PFSK-1 (cell line): Measurements from ENCODE around the gene AIG1.

Experiments used
- FOXP2 ChIP-seq: optimal IDR thresholded peaks from 2 replicates; pipeline ENCODE3; 2011; ENCODE audit warnings: borderline replicate concordance, control low read depth, inconsistent platforms; ENCODE audit not compliant: insufficient read depth; ENCODE audit errors: extremely low read length, extremely low read depth
- POLR2AphosphoS5 ChIP-seq: IDR thresholded peaks from 2 replicates; pipeline ENCODE4 v1.6.1; 2012; ENCODE audit warnings: low read depth, mild to moderate bottlenecking, control low read depth, low read length, moderate library complexity
- SIN3A ChIP-seq: IDR thresholded peaks from 2 replicates; pipeline ENCODE4 v1.6.1; 2012; ENCODE audit warnings: mild to moderate bottlenecking, low read length, moderate library complexity, borderline replicate concordance; ENCODE audit not compliant: insufficient read depth
- TAF1 ChIP-seq: IDR thresholded peaks from 2 replicates; pipeline ENCODE4 v1.6.1; 2012; ENCODE audit warnings: low read length, control low read depth, borderline replicate concordance; ENCODE audit not compliant: insufficient read depth
- TF ChIP-seq, protein P1 (sequence below), 2 experiments: IDR thresholded peaks; 2 replicates each; pipeline versions ENCODE4 v1.6.1 to v1.8.0; 2011 to 2012; ENCODE audit warnings: low read depth in 2 of 2, low read length in 2 of 2, control low read depth in 1 of 2, inconsistent platforms in 1 of 2, mild to moderate bottlenecking in 1 of 2, moderate library complexity in 1 of 2; ENCODE audit not compliant: insufficient read depth in 1 of 2

DNA sequence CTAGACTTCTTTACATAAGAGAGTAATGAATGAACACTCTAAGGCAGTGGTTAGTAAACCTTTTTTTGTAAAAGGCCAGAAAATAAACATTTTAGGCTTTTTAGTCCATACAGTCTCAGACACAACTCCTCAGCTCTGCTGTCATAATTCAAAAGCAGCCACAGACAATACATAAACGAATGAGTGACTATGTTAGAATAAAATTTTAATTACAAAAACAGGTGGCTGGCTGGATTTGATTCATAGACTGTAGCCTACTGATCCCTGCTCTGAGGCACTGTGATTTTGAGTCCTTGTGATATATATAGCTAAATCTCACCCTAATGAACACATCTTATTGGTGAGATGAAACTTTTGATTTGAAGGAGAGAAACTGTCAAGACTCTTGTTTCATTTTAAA lies 155.1 kb downstream of the AIG1 start:
- TF ChIP-seq SIN3A = no peak
- no peak for TF ChIP-seq POLR2AphosphoS5
- TF ChIP-seq TAF1 = no peak
- TF ChIP-seq, protein P1, sequence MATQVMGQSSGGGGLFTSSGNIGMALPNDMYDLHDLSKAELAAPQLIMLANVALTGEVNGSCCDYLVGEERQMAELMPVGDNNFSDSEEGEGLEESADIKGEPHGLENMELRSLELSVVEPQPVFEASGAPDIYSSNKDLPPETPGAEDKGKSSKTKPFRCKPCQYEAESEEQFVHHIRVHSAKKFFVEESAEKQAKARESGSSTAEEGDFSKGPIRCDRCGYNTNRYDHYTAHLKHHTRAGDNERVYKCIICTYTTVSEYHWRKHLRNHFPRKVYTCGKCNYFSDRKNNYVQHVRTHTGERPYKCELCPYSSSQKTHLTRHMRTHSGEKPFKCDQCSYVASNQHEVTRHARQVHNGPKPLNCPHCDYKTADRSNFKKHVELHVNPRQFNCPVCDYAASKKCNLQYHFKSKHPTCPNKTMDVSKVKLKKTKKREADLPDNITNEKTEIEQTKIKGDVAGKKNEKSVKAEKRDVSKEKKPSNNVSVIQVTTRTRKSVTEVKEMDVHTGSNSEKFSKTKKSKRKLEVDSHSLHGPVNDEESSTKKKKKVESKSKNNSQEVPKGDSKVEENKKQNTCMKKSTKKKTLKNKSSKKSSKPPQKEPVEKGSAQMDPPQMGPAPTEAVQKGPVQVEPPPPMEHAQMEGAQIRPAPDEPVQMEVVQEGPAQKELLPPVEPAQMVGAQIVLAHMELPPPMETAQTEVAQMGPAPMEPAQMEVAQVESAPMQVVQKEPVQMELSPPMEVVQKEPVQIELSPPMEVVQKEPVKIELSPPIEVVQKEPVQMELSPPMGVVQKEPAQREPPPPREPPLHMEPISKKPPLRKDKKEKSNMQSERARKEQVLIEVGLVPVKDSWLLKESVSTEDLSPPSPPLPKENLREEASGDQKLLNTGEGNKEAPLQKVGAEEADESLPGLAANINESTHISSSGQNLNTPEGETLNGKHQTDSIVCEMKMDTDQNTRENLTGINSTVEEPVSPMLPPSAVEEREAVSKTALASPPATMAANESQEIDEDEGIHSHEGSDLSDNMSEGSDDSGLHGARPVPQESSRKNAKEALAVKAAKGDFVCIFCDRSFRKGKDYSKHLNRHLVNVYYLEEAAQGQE (IDR thresholded peaks at IDR 0.05; ENCODE audit: insufficient read depth in 1 of 2, low read depth in 2 of 2, low read length in 2 of 2) = no peak
- TF ChIP-seq FOXP2 = no peak
